Right hindlimb (tissue), 1 donor: ENCODE results near the gene PRKG1.
"Not testable (repeated sequence)": the region's sequence is repeated elsewhere in the genome, so short reads cannot be mapped to it uniquely, and the experiment has no call there.

Experiments
- DNase-seq: peaks from one replicate; pipeline ENCODE4 v3.0.0-alpha.2; 2018

Gene PRKG1

GRCh38 chr10:51119441-51119840 is 45.2 kb downstream of the PRKG1 start:
- DNase-seq = no peak

DNA sequence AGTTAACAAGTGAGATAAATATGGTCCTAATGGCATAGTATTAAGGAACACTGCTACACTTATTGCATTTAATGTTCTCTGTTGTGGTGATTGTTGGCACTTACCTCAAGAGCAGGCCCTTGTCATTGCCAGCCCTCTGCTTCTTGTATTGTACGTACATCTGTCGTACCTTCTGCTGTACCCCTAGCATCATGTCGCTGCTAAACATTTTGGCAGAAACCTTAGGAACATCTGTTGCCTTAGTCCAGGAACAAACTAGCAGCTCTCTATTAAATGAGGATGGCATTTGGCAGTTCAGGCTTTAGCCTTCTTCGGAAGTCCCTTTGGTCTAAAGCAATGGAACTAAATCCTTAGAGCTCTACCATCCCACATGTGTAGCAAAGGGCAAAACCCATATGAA is 47.6 kb downstream of the PRKG1 start:
- no peak for DNase-seq

DNA sequence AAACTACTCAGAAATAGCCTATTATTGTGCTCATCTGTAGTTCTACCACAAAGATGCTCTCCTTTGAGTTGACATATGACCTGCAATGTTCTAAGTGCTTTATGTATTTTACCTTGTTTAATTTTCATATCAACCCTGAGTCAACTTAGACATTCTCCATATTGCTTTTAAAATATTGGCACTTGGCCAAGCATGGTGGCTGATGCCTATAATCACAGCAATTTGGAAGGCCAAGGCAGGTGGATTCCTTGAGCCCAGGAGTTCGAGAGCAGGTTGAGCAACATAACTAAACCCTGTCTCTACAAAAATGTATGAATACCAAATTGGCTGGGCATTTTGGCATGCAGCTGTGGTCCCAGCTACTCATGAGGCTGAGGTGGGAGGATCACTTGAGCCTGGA is 50.6 kb downstream of the PRKG1 start:
- peak; percentile 20 for DNase-seq

GRCh38 chr10:51125518-51125917 is 51.2 kb downstream of the PRKG1 start:
- DNase-seq = no peak

DNA sequence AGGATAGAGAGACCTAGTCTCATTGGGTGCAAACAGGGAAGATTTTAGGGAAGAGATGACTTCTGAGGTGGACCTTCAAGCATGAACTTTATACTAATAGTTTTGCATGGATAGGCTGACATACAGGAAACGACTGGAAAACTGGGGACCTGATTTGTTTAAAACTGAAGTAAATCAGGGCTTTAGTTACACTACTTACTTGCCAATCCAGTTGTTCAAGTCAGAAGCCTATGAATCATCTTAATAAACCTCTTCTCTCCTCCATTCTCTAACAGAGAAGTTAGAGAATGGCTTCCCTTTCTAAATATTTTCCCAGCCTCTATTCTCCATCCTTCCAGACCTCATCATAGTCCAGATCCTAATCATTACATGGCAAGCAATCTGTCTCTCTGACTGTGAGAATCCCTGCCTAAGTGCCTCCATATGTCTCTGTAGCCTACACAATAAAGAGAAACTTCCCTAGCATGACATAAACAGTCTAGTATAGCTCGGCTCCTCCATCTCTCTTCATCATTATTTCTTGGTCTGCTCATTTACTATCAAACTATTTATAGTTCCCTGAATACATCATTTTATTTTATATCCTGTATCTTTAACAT is 55.8 kb downstream of the PRKG1 start:
- no peak for DNase-seq

- no peak for DNase-seq
Observed at GRCh38 chr10:51137756-51138529, 63.7 kb downstream of the PRKG1 start.

DNA sequence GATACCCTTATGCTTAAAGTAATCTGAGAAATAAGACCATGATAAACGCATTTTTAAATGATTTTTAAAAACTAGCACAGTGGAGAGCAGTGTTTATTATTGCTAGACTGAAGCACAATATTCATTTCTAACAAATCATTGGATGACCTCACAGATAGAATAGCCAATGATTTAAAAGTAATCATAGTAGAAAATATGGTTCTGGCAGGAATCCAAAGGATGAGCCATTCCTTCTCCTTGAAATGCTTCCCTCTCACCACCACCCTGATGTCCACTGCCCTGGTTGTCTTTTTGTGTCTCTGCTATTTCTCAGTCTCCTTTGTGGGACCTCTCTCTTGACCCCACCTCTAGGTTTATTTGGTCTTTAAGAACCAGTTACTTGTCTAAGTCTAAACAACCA is 64.9 kb downstream of the PRKG1 start:
- no peak for DNase-seq

DNA sequence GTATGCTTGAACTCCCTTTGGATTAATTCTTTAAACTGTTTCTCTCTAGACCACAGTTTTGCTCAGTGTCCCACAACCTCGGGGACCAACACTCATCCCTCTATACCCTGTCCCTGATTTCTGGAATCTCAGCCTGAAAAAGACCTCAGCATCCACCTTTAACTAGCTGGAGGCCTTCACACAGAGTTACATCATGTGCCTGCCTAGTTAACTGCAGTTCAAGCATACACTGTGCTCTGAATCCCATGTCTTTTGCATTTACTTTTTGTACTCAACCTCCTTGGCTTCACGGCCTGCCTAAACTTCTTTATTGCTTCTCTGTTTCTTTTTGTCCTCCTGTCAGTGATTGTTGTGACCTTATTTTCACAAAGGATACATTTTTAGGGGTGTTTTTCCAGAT is 66.7 kb downstream of the PRKG1 start:
- no peak for DNase-seq

DNA sequence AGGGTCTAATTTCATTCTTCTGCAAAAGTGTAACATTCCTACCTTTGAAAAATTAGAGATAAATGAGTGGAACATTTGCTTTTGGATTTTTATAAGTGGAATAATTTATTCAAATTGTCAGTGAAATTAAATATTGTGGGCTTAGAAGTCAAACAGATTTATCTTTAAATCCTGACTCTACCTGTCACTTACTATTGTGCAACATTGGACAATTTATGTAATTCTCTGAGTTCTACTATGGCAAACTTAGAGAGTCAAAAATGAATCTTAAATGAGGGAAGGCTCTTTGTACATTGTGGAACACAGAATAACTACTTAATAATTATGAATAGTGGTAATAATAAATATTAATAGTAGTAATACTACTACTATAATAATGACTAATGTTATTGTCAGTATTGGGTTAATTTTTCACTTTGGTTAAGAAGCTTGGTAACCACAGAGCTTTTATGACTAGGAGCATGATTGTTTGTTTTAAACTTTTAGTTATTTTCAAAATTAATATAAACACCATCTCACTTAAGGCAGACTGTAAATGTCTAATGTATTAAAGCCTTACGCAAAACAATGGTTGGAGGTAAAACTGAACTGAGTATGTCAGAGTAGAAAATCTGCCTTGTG is 70.0 kb downstream of the PRKG1 start:
- no peak for DNase-seq

DNA sequence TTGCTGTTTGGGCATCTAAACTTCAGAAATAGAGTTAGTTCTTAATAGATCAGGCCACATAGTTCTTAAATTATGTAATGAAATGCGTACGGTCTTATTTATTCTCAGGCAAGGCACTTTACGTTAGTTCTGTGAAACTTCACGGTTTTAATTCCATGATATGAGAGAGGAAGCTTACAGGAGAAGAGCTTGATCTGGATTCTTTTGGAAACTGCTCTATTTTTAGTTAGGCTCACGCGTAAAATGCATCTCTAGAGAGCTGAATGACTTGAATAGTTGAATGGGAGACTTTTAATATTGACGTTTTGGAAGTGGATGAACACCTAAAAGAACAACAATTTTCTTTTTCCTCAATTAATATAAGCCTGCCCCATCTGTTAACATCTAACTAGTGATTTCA is 71.1 kb downstream of the PRKG1 start:
- DNase-seq = no peak

DNA sequence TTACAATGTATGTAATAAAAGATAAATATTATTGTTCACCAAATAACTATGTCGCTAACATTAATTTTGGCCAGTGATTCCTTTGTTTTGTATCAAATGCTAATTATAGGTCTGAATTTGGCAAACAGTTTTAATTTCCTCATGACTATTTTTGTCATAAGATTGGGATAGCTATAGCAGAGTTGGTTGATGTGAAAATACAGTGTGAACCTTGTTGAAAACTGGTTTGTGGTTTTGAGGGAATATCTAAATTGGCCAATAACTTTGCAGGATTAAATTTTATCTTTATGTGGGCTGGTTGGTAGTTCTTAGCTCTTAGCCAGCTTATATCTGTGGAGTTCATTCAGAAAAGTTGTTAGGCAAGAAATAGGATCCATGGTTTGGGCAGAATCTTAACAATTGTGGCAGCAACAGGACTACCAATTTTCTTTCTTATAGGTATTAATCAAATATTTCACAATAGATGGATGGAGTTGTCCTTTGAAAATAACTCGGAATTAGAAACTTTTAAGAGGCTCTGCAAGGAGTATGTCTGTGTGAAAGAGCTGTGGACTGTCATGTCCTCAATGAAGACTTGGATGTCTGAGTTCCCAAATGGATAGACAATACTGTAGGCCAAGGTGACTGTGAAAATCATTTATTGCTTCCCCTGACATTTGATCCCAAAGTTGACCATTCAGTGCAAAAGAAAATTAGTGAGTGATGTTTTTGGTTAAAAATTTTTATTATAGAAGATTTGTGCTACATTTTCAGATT is 73.5 kb downstream of the PRKG1 start:
- DNase-seq = no peak

DNA sequence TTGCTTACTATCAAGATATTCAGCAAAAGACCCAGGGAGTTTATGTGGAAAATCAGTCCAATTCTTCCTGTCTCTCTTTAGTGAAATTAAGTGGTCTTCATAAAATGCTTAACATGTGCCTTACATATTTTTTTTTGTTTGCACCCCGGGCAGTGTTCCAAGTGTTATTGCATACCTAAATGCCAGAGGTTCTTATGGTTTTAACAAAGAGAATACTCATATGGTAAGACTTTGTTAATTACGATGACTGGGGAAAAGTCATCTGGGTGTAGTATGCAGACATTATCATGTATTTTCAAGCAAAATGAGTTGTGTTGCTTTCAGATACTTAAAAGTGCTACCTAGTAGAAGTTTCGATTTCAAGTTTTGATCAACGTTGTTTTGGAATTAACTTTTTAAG is 82.6 kb downstream of the PRKG1 start:
- no peak for DNase-seq

DNA sequence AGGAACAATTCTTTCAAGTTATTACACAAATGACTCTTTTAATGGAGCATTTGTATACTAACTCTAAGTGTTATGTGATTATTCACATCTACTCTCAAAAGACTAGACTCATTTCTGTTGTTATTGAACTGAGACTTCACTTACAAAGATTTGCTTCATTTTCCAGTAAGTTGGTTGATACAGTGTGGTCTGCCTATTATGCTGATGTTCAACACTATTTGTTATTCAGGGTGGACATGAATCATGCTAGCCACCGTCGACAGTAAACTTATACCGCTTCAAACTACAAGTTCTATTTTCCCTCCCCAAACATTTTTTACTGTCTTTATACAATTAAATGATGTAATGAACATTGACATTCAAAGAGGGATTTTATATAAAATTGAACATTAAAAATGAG is 84.5 kb downstream of the PRKG1 start:
- no peak for DNase-seq

DNA sequence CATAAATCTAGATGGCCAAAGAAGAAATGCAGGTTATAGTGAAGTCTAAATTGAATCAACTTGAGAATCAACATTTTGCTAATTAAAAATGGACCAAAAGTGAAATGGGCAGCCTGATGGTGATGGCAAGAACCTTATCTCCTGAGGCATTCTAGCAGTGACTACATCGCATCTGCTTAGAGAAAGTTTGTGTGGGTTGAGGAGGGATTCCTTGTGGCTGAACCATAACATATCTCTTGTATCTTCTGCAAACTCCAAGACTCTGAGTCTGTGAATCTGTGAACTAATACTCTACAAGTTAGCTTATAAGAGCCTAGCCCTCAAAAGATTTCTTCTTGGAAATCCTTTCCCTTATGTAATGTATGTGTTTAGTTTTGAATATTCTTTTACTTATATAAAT is 85.6 kb downstream of the PRKG1 start:
- DNase-seq = no peak

GRCh38 chr10:51162002-51162401 is 87.7 kb downstream of the PRKG1 start:
- no peak for DNase-seq

GRCh38 chr10:51163380-51164049 is 89.2 kb downstream of the PRKG1 start:
- not testable (repeated sequence) for DNase-seq

- no peak for DNase-seq
Observed at GRCh38 chr10:51168086-51168815, 94.0 kb downstream of the PRKG1 start.

GRCh38 chr10:51169111-51169510 is 94.8 kb downstream of the PRKG1 start:
- DNase-seq = no peak

- no peak for DNase-seq
Observed at GRCh38 chr10:51170518-51171245, 96.4 kb downstream of the PRKG1 start.

DNA sequence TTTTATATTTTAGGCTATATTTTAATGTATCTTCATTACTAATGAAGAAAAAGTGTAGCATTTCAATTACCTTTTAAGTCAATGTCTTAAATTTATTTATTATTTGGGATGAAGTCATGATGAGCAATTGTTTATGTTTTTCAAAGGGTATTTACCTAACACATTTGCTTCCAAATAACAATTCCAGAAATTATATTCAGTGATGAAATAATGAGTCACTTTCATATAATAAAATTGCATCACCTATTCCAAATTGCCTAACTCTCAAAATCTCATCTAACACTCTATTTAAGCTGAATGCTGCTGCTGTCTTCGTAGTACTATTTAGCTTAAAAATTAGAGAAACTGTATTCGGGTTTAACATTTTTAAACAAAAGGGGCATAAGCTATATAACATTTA is 97.7 kb downstream of the PRKG1 start:
- DNase-seq = no peak

- no peak for DNase-seq
Observed at GRCh38 chr10:51176976-51177695, 102.8 kb downstream of the PRKG1 start.
